Karpas-422 (cell line): ENCODE data around the gene DMBT1. TPM values are rescaled to one million over a fixed set of nuclear protein-coding genes. Genes with fewer than 3 reads are reported as not detected.

Experiments
- DNase-seq: peaks from one replicate; pipeline ENCODE4 v3.0.0-alpha.2; 2015
- H2AFZ ChIP-seq: fragments of 200-600 bp; sonication (generic); 2 replicates; pipeline ENCODE4 v1.6.1; 2014; ENCODE audit warnings: antibody characterized with exemption, low read length, mixed read lengths
- H3K27ac ChIP-seq: fragments of 200-600 bp; sonication (generic); 2 replicates; pipeline ENCODE4 v1.5.1; 2014; ENCODE audit warnings: mild to moderate bottlenecking, low read length, moderate library complexity
- H3K27me3 ChIP-seq: fragments of 200-600 bp; sonication (generic); 2 replicates; pipeline ENCODE4 v1.6.1; 2014; ENCODE audit warnings: low read length, mixed read lengths
- H3K36me3 ChIP-seq: fragments of 200-600 bp; sonication (generic); 2 replicates; pipeline ENCODE4 v1.6.1; 2014; ENCODE audit warnings: low read length, mixed read lengths; ENCODE audit not compliant: insufficient read depth
- H3K4me1 ChIP-seq: fragments of 200-600 bp; sonication (generic); 2 replicates; pipeline ENCODE4 v1.6.1; 2014; ENCODE audit warnings: mild to moderate bottlenecking, low read length, mixed read lengths
- H3K4me2 ChIP-seq: fragments of 200-600 bp; sonication (generic); 2 replicates; pipeline ENCODE4 v1.6.1; 2014; ENCODE audit warnings: low read length, low read depth, mild to moderate bottlenecking; ENCODE audit not compliant: poor library complexity, severe bottlenecking
- H3K4me3 ChIP-seq: fragments of 200-600 bp; sonication (generic); 2 replicates; pipeline ENCODE4 v1.5.1; 2014; ENCODE audit warnings: mild to moderate bottlenecking, antibody characterized with exemption, low read length, mixed read lengths
- H3K79me2 ChIP-seq: fragments of 200-600 bp; sonication (generic); 2 replicates; pipeline ENCODE4 v1.6.1; 2014; ENCODE audit warnings: mild to moderate bottlenecking, low read length, mixed read lengths
- H3K9ac ChIP-seq: fragments of 200-600 bp; sonication (generic); 2 replicates; pipeline ENCODE4 v1.6.0; 2014; ENCODE audit warnings: low read length
- H3K9me2 ChIP-seq: fragments of 200-600 bp; sonication (generic), shearing (Covaris generic); replicated peaks from 2 replicates; pipeline ENCODE4 v1.6.0; 2014; ENCODE audit warnings: mild to moderate bottlenecking, low read length, moderate library complexity; ENCODE audit not compliant: insufficient read depth
- H3K9me3 ChIP-seq: fragments of 300-700, 200-600 bp; sonication (generic); 2 replicates; pipeline ENCODE4 v1.6.1; 2014; ENCODE audit warnings: low read length, mixed read lengths
- H4K20me1 ChIP-seq: fragments of 200-600 bp; sonication (generic); 2 replicates; pipeline ENCODE4 v1.6.1; 2014; ENCODE audit warnings: mild to moderate bottlenecking, antibody characterized with exemption, low read length, low read depth; ENCODE audit not compliant: insufficient read depth
- total RNA-seq: library from RNA; depleted of rRNA; stranded (reverse); fragments of >200 nt; shearing (Covaris generic); gene quantifications from 2 replicates; pipeline ENCODE4 v1.2.3, GENCODE V29; 2014; ENCODE audit warnings: low replicate concordance

Gene DMBT1
- total RNA-seq, 1 experiment from 2014 or later, result not detected

GRCh38 chr10:122665329-122665860 lies 104.8 kb downstream of the DMBT1 start:
- H2AFZ ChIP-seq, result no peak overlapping the region
- no peak for DNase-seq
- H3K79me2 ChIP-seq, result no peaks in the 10 kb centered on the region
- no peak overlapping the region for H3K9ac ChIP-seq
- no peaks in the 10 kb centered on the region for H3K4me1 ChIP-seq
- no peak overlapping the region for H3K4me2 ChIP-seq
- H3K36me3 ChIP-seq, result no peaks in the 10 kb centered on the region
- H3K4me3 ChIP-seq, result no peak overlapping the region
- no peaks in the 10 kb centered on the region for H3K27me3 ChIP-seq
- H4K20me1 ChIP-seq, result no peaks in the 10 kb centered on the region
- no peaks in the 10 kb centered on the region for H3K9me2 ChIP-seq
- no peak overlapping the region for H3K27ac ChIP-seq
- no peaks in the 10 kb centered on the region for H3K9me3 ChIP-seq

DNA sequence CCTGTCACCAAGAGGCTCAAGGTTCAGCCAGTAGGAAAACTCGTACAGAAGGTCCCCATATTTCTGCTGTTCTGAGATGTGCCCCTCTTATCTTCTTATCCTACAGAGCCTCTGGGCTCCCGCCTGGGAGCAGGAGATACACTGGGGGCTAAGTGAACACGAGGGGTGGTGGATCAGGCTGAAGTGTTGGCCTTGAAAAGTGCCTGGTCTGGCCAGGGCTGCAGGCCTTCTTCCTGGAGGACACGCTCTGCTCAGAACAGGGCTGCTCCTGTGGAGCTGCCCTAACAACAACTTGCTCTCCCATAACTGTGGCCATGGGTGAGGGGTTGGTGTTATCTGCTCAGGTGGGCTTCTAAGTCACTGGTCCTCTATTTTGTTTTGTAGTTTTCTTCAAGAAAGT lies 105.4 kb downstream of the DMBT1 start:
- H3K36me3 ChIP-seq, result no peaks in the 10 kb centered on the region
- H4K20me1 ChIP-seq, result no peaks in the 10 kb centered on the region
- no peak overlapping the region for H3K9ac ChIP-seq
- no peaks in the 10 kb centered on the region for H3K9me2 ChIP-seq
- no peaks in the 10 kb centered on the region for H3K79me2 ChIP-seq
- no peaks in the 10 kb centered on the region for H3K27me3 ChIP-seq
- no peak overlapping the region for H2AFZ ChIP-seq
- H3K27ac ChIP-seq, result no peak overlapping the region
- no peaks in the 10 kb centered on the region for H3K9me3 ChIP-seq
- H3K4me1 ChIP-seq, result no peaks in the 10 kb centered on the region
- H3K4me2 ChIP-seq, result no peak overlapping the region
- DNase-seq, result no peak
- H3K4me3 ChIP-seq, result no peak overlapping the region

GRCh38 chr10:122669045-122669444 lies 108.5 kb downstream of the DMBT1 start:
- no peaks in the 10 kb centered on the region for H3K79me2 ChIP-seq
- no peaks in the 10 kb centered on the region for H3K4me1 ChIP-seq
- DNase-seq, result peak; percentile 6
- no peaks in the 10 kb centered on the region for H3K27me3 ChIP-seq
- no peaks in the 10 kb centered on the region for H3K36me3 ChIP-seq
- no peak overlapping the region for H3K4me3 ChIP-seq
- H3K9me2 ChIP-seq, result no peaks in the 10 kb centered on the region
- H3K4me2 ChIP-seq, result no peak overlapping the region
- no peak overlapping the region for H2AFZ ChIP-seq
- no peaks in the 10 kb centered on the region for H3K9me3 ChIP-seq
- H3K9ac ChIP-seq, result no peak overlapping the region
- H3K27ac ChIP-seq, result no peak overlapping the region
- H4K20me1 ChIP-seq, result no peaks in the 10 kb centered on the region

DNA sequence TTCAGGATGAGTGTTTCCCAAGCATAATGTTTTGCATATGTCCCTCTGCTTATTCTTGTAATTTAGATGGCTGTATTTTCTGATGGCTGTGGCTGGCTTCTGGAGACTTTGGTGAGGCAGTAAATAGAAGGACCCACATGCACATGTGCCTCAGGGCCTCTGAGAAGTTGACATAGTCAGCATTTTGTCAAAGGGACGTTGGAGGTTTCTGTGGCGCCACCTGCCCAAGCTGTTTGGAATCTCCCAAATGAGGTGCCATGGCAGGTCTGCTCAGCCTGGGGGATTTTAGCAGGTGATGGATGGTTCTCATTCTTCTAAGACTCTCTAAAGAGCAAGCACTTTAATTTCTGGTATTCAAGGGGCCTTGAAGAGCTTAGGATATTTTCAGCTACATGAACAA lies 109.3 kb downstream of the DMBT1 start:
- H3K4me3 ChIP-seq, result no peak overlapping the region
- H3K9ac ChIP-seq, result no peak overlapping the region
- H2AFZ ChIP-seq, result no peak overlapping the region
- H3K4me2 ChIP-seq, result no peak overlapping the region
- DNase-seq, result no peak
- H3K27ac ChIP-seq, result no peak overlapping the region
- H3K9me2 ChIP-seq, result no peaks in the 10 kb centered on the region
- no peaks in the 10 kb centered on the region for H3K4me1 ChIP-seq
- no peaks in the 10 kb centered on the region for H3K79me2 ChIP-seq
- H4K20me1 ChIP-seq, result no peaks in the 10 kb centered on the region
- no peaks in the 10 kb centered on the region for H3K36me3 ChIP-seq
- H3K9me3 ChIP-seq, result no peaks in the 10 kb centered on the region
- no peaks in the 10 kb centered on the region for H3K27me3 ChIP-seq

DNA sequence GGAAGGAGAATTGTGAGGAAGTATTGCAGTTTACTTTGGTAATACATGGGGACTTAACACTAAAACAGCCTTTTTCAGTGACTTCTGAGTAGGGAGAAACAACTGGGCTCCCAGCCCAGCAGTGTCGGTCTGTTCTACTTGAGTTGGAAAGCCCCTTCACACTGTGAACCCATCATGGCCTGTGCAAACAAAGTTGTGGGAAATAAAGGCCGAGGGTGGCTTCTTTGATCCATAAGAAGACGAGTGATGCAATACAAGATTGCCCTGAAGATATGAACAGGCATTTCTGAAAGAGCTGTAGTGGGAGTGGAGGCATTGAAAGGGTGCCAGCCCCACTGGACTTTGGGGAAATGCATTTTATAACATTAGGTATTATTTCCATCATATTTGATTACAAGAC lies 110.8 kb downstream of the DMBT1 start:
- H4K20me1 ChIP-seq, result no peaks in the 10 kb centered on the region
- no peak overlapping the region for H3K27ac ChIP-seq
- H3K9me2 ChIP-seq, result no peaks in the 10 kb centered on the region
- H3K4me1 ChIP-seq, result no peaks in the 10 kb centered on the region
- no peak overlapping the region for H2AFZ ChIP-seq
- no peak overlapping the region for H3K4me3 ChIP-seq
- no peaks in the 10 kb centered on the region for H3K79me2 ChIP-seq
- no peaks in the 10 kb centered on the region for H3K9me3 ChIP-seq
- H3K27me3 ChIP-seq, result no peaks in the 10 kb centered on the region
- no peaks in the 10 kb centered on the region for H3K36me3 ChIP-seq
- DNase-seq, result no peak
- H3K9ac ChIP-seq, result no peak overlapping the region
- H3K4me2 ChIP-seq, result no peak overlapping the region

DNA sequence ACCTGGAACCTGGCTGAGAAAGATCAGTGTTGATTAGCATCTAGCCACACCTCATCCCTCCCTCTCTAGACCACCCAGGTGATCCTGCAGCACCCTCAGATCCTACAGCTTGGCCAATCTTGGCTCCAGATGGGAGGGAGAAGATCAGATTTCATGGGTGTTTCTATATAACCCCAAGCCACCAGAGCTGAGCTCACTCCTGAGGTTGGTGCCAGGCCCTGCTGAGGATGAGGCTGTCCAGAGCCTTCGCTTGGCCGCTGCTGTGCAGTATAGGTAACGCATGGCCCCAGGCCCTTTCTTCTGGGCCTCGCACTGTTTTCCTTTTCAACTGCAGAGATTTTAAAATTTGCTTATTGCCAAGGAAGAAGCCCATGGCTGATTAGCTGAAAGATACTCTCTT lies 112.1 kb downstream of the DMBT1 start:
- Histone ChIP-seq H3K27me3 (no peaks in the 10 kb centered on the region), H3K9me3 (no peaks in the 10 kb centered on the region), H4K20me1 (no peaks in the 10 kb centered on the region), H3K79me2 (no peaks in the 10 kb centered on the region), H3K9ac (no peak overlapping the region), H3K4me2 (no peak overlapping the region), H2AFZ (no peak overlapping the region), H3K27ac (no peak overlapping the region), H3K4me1 (no peaks in the 10 kb centered on the region), H3K36me3 (no peaks in the 10 kb centered on the region), H3K4me3 (no peak overlapping the region), H3K9me2 (no peaks in the 10 kb centered on the region)
- no peak for DNase-seq

DNA sequence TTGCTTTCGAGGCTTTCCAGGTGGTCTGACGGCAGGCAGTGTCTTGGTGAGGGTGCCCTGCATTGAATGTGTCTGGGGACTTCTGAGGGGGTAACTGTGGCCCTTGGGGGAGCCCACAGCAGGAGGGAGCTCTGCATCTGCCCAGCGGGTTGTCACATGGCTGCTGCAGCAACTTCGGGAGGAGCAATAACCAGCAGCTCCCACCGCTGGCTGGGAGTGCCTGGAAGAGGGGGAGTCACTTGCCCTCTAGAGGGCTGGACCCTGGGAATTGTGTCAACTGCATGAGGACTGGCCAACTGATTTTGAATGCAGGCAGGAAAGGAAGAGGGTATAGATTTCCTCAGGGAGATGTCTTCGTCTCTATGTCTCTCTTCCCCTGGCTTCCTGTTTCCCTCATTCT lies 112.7 kb downstream of the DMBT1 start:
- no peak for DNase-seq
- Histone ChIP-seq H3K27me3 (no peaks in the 10 kb centered on the region), H3K9me3 (no peaks in the 10 kb centered on the region), H3K4me1 (no peaks in the 10 kb centered on the region), H2AFZ (no peak overlapping the region), H3K79me2 (no peaks in the 10 kb centered on the region), H3K4me3 (no peak overlapping the region), H3K9ac (no peak overlapping the region), H4K20me1 (no peaks in the 10 kb centered on the region), H3K27ac (no peak overlapping the region), H3K4me2 (no peak overlapping the region), H3K9me2 (no peaks in the 10 kb centered on the region), H3K36me3 (no peaks in the 10 kb centered on the region)

DNA sequence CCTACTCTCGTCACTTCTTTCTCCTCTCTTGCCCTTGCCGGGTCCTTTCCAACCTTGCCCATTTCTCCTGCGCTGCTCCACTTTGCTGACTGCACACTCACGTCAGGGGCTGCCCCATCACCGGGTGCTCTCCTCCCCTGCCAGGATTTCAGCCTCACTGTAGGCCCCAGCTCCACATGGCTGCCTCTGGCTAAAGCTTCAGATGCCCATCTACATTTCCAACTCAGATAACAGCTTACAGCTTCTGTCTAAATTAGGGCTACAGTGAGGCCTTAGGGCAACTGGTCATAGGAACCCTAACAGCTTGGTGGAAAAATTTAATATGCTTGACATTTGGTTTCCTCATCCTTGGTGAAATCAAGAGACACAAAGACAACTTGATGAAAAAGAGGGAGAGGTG lies 113.2 kb downstream of the DMBT1 start:
- no peaks in the 10 kb centered on the region for H3K27me3 ChIP-seq
- no peaks in the 10 kb centered on the region for H3K4me1 ChIP-seq
- no peak overlapping the region for H3K4me3 ChIP-seq
- no peaks in the 10 kb centered on the region for H3K79me2 ChIP-seq
- no peaks in the 10 kb centered on the region for H3K9me2 ChIP-seq
- DNase-seq, result no peak
- no peak overlapping the region for H3K4me2 ChIP-seq
- H3K9ac ChIP-seq, result no peak overlapping the region
- H4K20me1 ChIP-seq, result no peaks in the 10 kb centered on the region
- H2AFZ ChIP-seq, result no peak overlapping the region
- no peaks in the 10 kb centered on the region for H3K36me3 ChIP-seq
- no peak overlapping the region for H3K27ac ChIP-seq
- H3K9me3 ChIP-seq, result no peaks in the 10 kb centered on the region

- DNase-seq, result no peak
- Histone ChIP-seq H3K27me3 (no peaks in the 10 kb centered on the region), H3K79me2 (no peaks in the 10 kb centered on the region), H3K9me3 (no peaks in the 10 kb centered on the region), H3K9me2 (no peaks in the 10 kb centered on the region), H2AFZ (no peak overlapping the region), H3K9ac (no peak overlapping the region), H3K4me1 (no peaks in the 10 kb centered on the region), H3K4me2 (no peak overlapping the region), H3K27ac (no peak overlapping the region), H3K4me3 (no peak overlapping the region), H4K20me1 (no peaks in the 10 kb centered on the region), H3K36me3 (no peaks in the 10 kb centered on the region)
Measured at GRCh38 chr10:122674781-122675180, 114.2 kb downstream of the DMBT1 start.
